Neuron (in vitro differentiated cells): ENCODE data around the gene TMTC4.

Experiments used
- H2AFZ ChIP-seq: one replicate; pipeline ENCODE4 v1.6.1; 2013; ENCODE audit warnings: low read depth, mild to moderate bottlenecking, inconsistent platforms, low read length, moderate library complexity
- H3K27me3 ChIP-seq: one replicate; pipeline ENCODE4 v1.6.1; 2013; ENCODE audit warnings: low read length; ENCODE audit not compliant: insufficient read depth
- H3K36me3 ChIP-seq: one replicate; pipeline ENCODE4 v1.6.1; 2013; ENCODE audit warnings: low read length; ENCODE audit not compliant: insufficient read depth
- H3K4me1 ChIP-seq: one replicate; pipeline ENCODE4 v1.6.1; 2013; ENCODE audit warnings: low read length; ENCODE audit not compliant: insufficient read depth
- H3K4me3 ChIP-seq: 2 replicates; pipeline ENCODE4 v1.5.1; 2013; ENCODE audit warnings: mild to moderate bottlenecking, low read length, moderate library complexity
- H3K9me3 ChIP-seq: one replicate; pipeline ENCODE4 v1.6.1; 2013; ENCODE audit warnings: low read length

TMTC4 gene

GRCh38 chr13:100675661-100676129, 1.1 kb upstream of the TMTC4 start:
- Histone ChIP-seq H3K4me1 (peaks cover 12% of the 10 kb centered on the region), H3K27me3 (no peaks in the 10 kb centered on the region), H3K36me3 (no peaks in the 10 kb centered on the region), H3K9me3 (no peaks in the 10 kb centered on the region), H2AFZ (peak overlapping the region; percentile 73), H3K4me3 (peak overlapping the region; percentile 53)

GRCh38 chr13:100674872-100675660, 471 bp upstream of the TMTC4 start:
- peak overlapping the region; percentile 73 for H2AFZ ChIP-seq
- H3K36me3 ChIP-seq: peaks cover 3% of the 10 kb centered on the region
- H3K4me3 ChIP-seq: peak overlapping the region; percentile 53
- H3K9me3 ChIP-seq: no peaks in the 10 kb centered on the region
- peaks cover 12% of the 10 kb centered on the region for H3K4me1 ChIP-seq
- no peaks in the 10 kb centered on the region for H3K27me3 ChIP-seq

- Histone ChIP-seq H3K4me1 (peaks cover 12% of the 10 kb centered on the region), H2AFZ (peak overlapping the region; percentile 71), H3K36me3 (peaks cover 13% of the 10 kb centered on the region), H3K27me3 (no peaks in the 10 kb centered on the region), H3K9me3 (no peaks in the 10 kb centered on the region), H3K4me3 (peak overlapping the region; percentile 53)
Measured at GRCh38 chr13:100673713-100674571, 653 bp downstream of the TMTC4 start.

- Histone ChIP-seq H3K36me3 (peaks cover 19% of the 10 kb centered on the region), H2AFZ (peak overlapping the region; percentile 1), H3K27me3 (no peaks in the 10 kb centered on the region), H3K9me3 (no peaks in the 10 kb centered on the region), H3K4me3 (peak overlapping the region; percentile 53), H3K4me1 (peaks cover 12% of the 10 kb centered on the region)
Measured at GRCh38 chr13:100673376-100673712, 1.3 kb downstream of the TMTC4 start.

GRCh38 chr13:100671389-100672182, 3.0 kb downstream of the TMTC4 start:
- Histone ChIP-seq H3K27me3 (no peaks in the 10 kb centered on the region), H3K9me3 (no peaks in the 10 kb centered on the region), H2AFZ (no peak overlapping the region), H3K36me3 (peaks cover 34% of the 10 kb centered on the region), H3K4me3 (no peak overlapping the region), H3K4me1 (peaks cover 12% of the 10 kb centered on the region)

- Histone ChIP-seq H3K36me3 (peaks cover 66% of the 10 kb centered on the region), H3K4me3 (no peak overlapping the region), H3K4me1 (peaks cover 12% of the 10 kb centered on the region), H2AFZ (no peak overlapping the region), H3K27me3 (no peaks in the 10 kb centered on the region), H3K9me3 (no peaks in the 10 kb centered on the region)
Measured at GRCh38 chr13:100668408-100668807, 6.2 kb downstream of the TMTC4 start.

- Histone ChIP-seq H3K27me3 (no peaks in the 10 kb centered on the region), H2AFZ (no peak overlapping the region), H3K36me3 (peaks cover 70% of the 10 kb centered on the region), H3K9me3 (no peaks in the 10 kb centered on the region), H3K4me3 (no peak overlapping the region), H3K4me1 (peaks cover 7% of the 10 kb centered on the region)
Measured at GRCh38 chr13:100667894-100668293, 6.7 kb downstream of the TMTC4 start.

GRCh38 chr13:100666124-100666523, 8.5 kb downstream of the TMTC4 start:
- H3K9me3 ChIP-seq: no peaks in the 10 kb centered on the region
- no peak overlapping the region for H3K4me3 ChIP-seq
- H3K36me3 ChIP-seq: peaks cover 88% of the 10 kb centered on the region
- H2AFZ ChIP-seq: no peak overlapping the region
- no peaks in the 10 kb centered on the region for H3K4me1 ChIP-seq
- H3K27me3 ChIP-seq: no peaks in the 10 kb centered on the region

GRCh38 chr13:100665403-100665802, 9.2 kb downstream of the TMTC4 start:
- H3K9me3 ChIP-seq: no peaks in the 10 kb centered on the region
- H3K27me3 ChIP-seq: no peaks in the 10 kb centered on the region
- H2AFZ ChIP-seq: no peak overlapping the region
- no peaks in the 10 kb centered on the region for H3K4me1 ChIP-seq
- H3K4me3 ChIP-seq: no peak overlapping the region
- H3K36me3 ChIP-seq: peaks cover 95% of the 10 kb centered on the region

GRCh38 chr13:100664171-100664900, 10.3 kb downstream of the TMTC4 start:
- H3K36me3 ChIP-seq: peaks cover 94% of the 10 kb centered on the region
- H2AFZ ChIP-seq: no peak overlapping the region
- H3K27me3 ChIP-seq: no peaks in the 10 kb centered on the region
- no peaks in the 10 kb centered on the region for H3K4me1 ChIP-seq
- no peak overlapping the region for H3K4me3 ChIP-seq
- H3K9me3 ChIP-seq: no peaks in the 10 kb centered on the region

GRCh38 chr13:100662468-100663211, 12.0 kb downstream of the TMTC4 start:
- no peak overlapping the region for H3K4me3 ChIP-seq
- no peak overlapping the region for H2AFZ ChIP-seq
- no peaks in the 10 kb centered on the region for H3K4me1 ChIP-seq
- H3K27me3 ChIP-seq: no peaks in the 10 kb centered on the region
- H3K36me3 ChIP-seq: peaks cover 86% of the 10 kb centered on the region
- H3K9me3 ChIP-seq: no peaks in the 10 kb centered on the region

- no peaks in the 10 kb centered on the region for H3K27me3 ChIP-seq
- H3K9me3 ChIP-seq: no peaks in the 10 kb centered on the region
- no peaks in the 10 kb centered on the region for H3K4me1 ChIP-seq
- H3K4me3 ChIP-seq: no peak overlapping the region
- peaks cover 85% of the 10 kb centered on the region for H3K36me3 ChIP-seq
- H2AFZ ChIP-seq: no peak overlapping the region
Measured at GRCh38 chr13:100660761-100661160, 13.8 kb downstream of the TMTC4 start.
